ENCODE results near the gene RB1. TPM values are rescaled to one million over a fixed set of nuclear protein-coding genes. Genes with fewer than 3 reads are reported as not detected.
A peak's percentile ranks its signal among the peaks of the same experiment; 100 is the strongest.

Gene RB1
- total RNA-seq, 2 donors from 2014 or later = 28.5 TPM

- no peak for TF ChIP-seq CTCF (IDR thresholded peaks at IDR 0.05)
- no peaks in the 10 kb centered on the region for H3K4me1 ChIP-seq
- intact Hi-C loops (cut with DNase I) = no loop called here
Measured at GRCh38 chr13:48493851-48494250, 190.3 kb downstream of the RB1 start.

GRCh38 chr13:48494874-48495273 is 191.3 kb downstream of the RB1 start:
- no peaks in the 10 kb centered on the region for H3K36me3 ChIP-seq
- H3K27me3 ChIP-seq = no peaks in the 10 kb centered on the region
- no peak overlapping the region for H3K4me3 ChIP-seq
- DNase-seq = no peak
- intact Hi-C loops (cut with DNase I) = no loop called here
- no peak overlapping the region for H3K27ac ChIP-seq
- no peaks in the 10 kb centered on the region for H3K9me3 ChIP-seq
- TF ChIP-seq CTCF (IDR thresholded peaks at IDR 0.05) = no peak
- no peak overlapping the region for H3K9ac ChIP-seq (ENCODE audit: low read depth in 2 of 2, low read length in 2 of 2)
- H3K4me1 ChIP-seq = no peaks in the 10 kb centered on the region

More at GRCh38 chr13:48493851-48494250, 190.3 kb downstream of the RB1 start:
- Histone ChIP-seq H3K9ac (ENCODE audit: low read depth in 2 of 2, low read length in 2 of 2) (no peak overlapping the region), H3K27ac (no peak overlapping the region), H3K36me3 (no peaks in the 10 kb centered on the region), H3K4me3 (no peak overlapping the region), H3K27me3 (no peaks in the 10 kb centered on the region), H3K9me3 (no peaks in the 10 kb centered on the region)
- DNase-seq = no peak

- H3K9me3 ChIP-seq = no peaks in the 10 kb centered on the region
- no peaks in the 10 kb centered on the region for H3K4me1 ChIP-seq
- intact Hi-C loops (cut with DNase I) = no loop called here
- H3K36me3 ChIP-seq = no peaks in the 10 kb centered on the region
- H3K27ac ChIP-seq = no peak overlapping the region
- no peak overlapping the region for H3K9ac ChIP-seq (ENCODE audit: low read depth in 2 of 2, low read length in 2 of 2)
- no peak overlapping the region for H3K4me3 ChIP-seq
- no peak for TF ChIP-seq CTCF (IDR thresholded peaks at IDR 0.05)
- no peak for DNase-seq
- no peaks in the 10 kb centered on the region for H3K27me3 ChIP-seq
Measured at GRCh38 chr13:48496271-48497161, 193.0 kb downstream of the RB1 start.

GRCh38 chr13:48497669-48498068 is 194.1 kb downstream of the RB1 start:
- TF ChIP-seq CTCF (IDR thresholded peaks at IDR 0.05) = no peak
- no peaks in the 10 kb centered on the region for H3K27me3 ChIP-seq
- intact Hi-C loops (cut with DNase I) = no loop called here
- no peak overlapping the region for H3K9ac ChIP-seq (ENCODE audit: low read depth in 2 of 2, low read length in 2 of 2)
- no peaks in the 10 kb centered on the region for H3K9me3 ChIP-seq
- no peak overlapping the region for H3K4me3 ChIP-seq
- no peak overlapping the region for H3K27ac ChIP-seq
- H3K36me3 ChIP-seq = no peaks in the 10 kb centered on the region
- no peaks in the 10 kb centered on the region for H3K4me1 ChIP-seq
- no peak for DNase-seq

- Histone ChIP-seq H3K9me3 (no peaks in the 10 kb centered on the region), H3K4me3 (no peak overlapping the region), H3K27ac (peak overlapping the region; percentile 22), H3K4me1 (no peaks in the 10 kb centered on the region), H3K36me3 (no peaks in the 10 kb centered on the region), H3K9ac (ENCODE audit: low read depth in 2 of 2, low read length in 2 of 2) (no peak overlapping the region), H3K27me3 (no peaks in the 10 kb centered on the region)
- intact Hi-C loops (cut with DNase I) = no loop called here
- no peak for DNase-seq
- TF ChIP-seq CTCF (IDR thresholded peaks at IDR 0.05) = no peak
Measured at GRCh38 chr13:48500652-48501197, 197.2 kb downstream of the RB1 start.

Measured in colonic mucosa (tissue), 4 donors.